ENCODE results near the gene EIF4EBP3. TPM values are rescaled to one million over a fixed set of nuclear protein-coding genes. Genes with fewer than 3 reads are reported as not detected.

The EIF4EBP3 gene
- total and polyA plus RNA-seq, 4 donors = 1.4 to 55.8 (median 8.0) TPM

GRCh38 chr5:140560227-140560626 is 12.8 kb downstream of the EIF4EBP3 start (continued):
- TF ChIP-seq CTCF (IDR thresholded peaks at IDR 0.05; ENCODE audit: low read depth, low read length, missing input control) = peak; percentile 60
- TF ChIP-seq FOXA2 (IDR thresholded peaks at IDR 0.05) = peak; percentile 45

GRCh38 chr5:140561753-140562523 is 14.5 kb downstream of the EIF4EBP3 start:
- WGBS = 55% methylated on average over 10 of the region's 10 CpGs
- no peaks in the 10 kb centered on the region for H3K27me3 ChIP-seq (ENCODE audit: control insufficient read depth in 4 of 4, insufficient read depth in 4 of 4, low read length in 3 of 4)
- no peak overlapping the region for H3K9ac ChIP-seq (ENCODE audit: low read depth in 1 of 2, low read length in 2 of 2)
- peaks cover 26 to 78% (median 76%) of the 10 kb centered on the region in 4 donors for H3K4me1 ChIP-seq (ENCODE audit: control insufficient read depth in 4 of 4, insufficient read depth in 4 of 4, low read length in 3 of 4)
- DNase-seq (ENCODE audit: low spot score) = no peak
- H3K9me3 ChIP-seq (ENCODE audit: control insufficient read depth in 4 of 4, low read length in 3 of 4) = no peaks in the 10 kb centered on the region
- TF ChIP-seq MAX (IDR thresholded peaks at IDR 0.05) (peak; percentile 86), GABPA (IDR thresholded peaks at IDR 0.05 in 1 of 2, conservative IDR thresholded peaks at IDR 0.05 in 1 of 2) (peak in 1 of 2 donors; percentile 64), RAD21 (IDR thresholded peaks at IDR 0.05) (peak; percentile 52 to 59), EGR1 (IDR thresholded peaks at IDR 0.05; ENCODE audit: low read depth in 2 of 2) (peak in 1 of 2 donors; percentile 53), ZBTB33 (IDR thresholded peaks at IDR 0.05) (no peak), ATF3 (IDR thresholded peaks at IDR 0.05) (no peak), YY1 (IDR thresholded peaks at IDR 0.05) (peak; percentile 76), HNF4A (conservative IDR thresholded peaks at IDR 0.05) (peak; percentile 70 to 79), FOXA2 (IDR thresholded peaks at IDR 0.05) (no peak), HNF4G (IDR thresholded peaks at IDR 0.05) (peak; percentile 40), TAF1 (conservative IDR thresholded peaks at IDR 0.05) (no peak), REST (IDR thresholded peaks at IDR 0.05) (no peak), RXRA (IDR thresholded peaks at IDR 0.05) (peak; percentile 97 to 98), SP1 (IDR thresholded peaks at IDR 0.05) (peak; percentile 71), NR2F2 (IDR thresholded peaks at IDR 0.05) (peak; percentile 74), CTCF (IDR thresholded peaks at IDR 0.05; ENCODE audit: low read depth, low read length, missing input control) (no peak), FOXA1 (IDR thresholded peaks at IDR 0.05) (peak; percentile 9), JUND (IDR thresholded peaks at IDR 0.05) (peak in 1 of 2 donors; percentile 27)
- H3K36me3 ChIP-seq (ENCODE audit: control insufficient read depth in 4 of 4, insufficient read depth in 3 of 4, low read depth in 1 of 4, low read length in 3 of 4) = peaks cover 1 to 9% (median 6%) of the 10 kb centered on the region in 4 donors
- no peak overlapping the region for H3K4me3 ChIP-seq (ENCODE audit: low read depth in 1 of 3, low read length in 3 of 3)
- peak overlapping the region; percentile 42 to 55 for H3K27ac ChIP-seq (ENCODE audit: low read depth in 1 of 2, low read length in 2 of 2)
